PC-9 (cell line): ENCODE measurements around the gene PPM1A. TPM values are rescaled to one million over a fixed set of nuclear protein-coding genes. Genes with fewer than 3 reads are reported as not detected.

Experiments used
- BruUV-seq: library from RNA; stranded (reverse); fragments of 400-500 nt; replicated peaks from 2 replicates; lab custom pipeline; 2021; lab: Mats Ljungman, UMichigan
- CTCF ChIA-PET: fragments of 300-600 bp; sonication (Branson Sonifier 250); formaldehyde crosslinking; loops from one replicate; lab custom pipeline; 2022; ENCODE audit warnings: antibody characterized with exemption; lab: Charles Lee
- POLR2A ChIA-PET: fragments of 300-600 bp; sonication (Branson Sonifier 250); formaldehyde crosslinking; loops from one replicate; lab custom pipeline; 2022; ENCODE audit warnings: antibody characterized with exemption; ENCODE audit not compliant: unreplicated experiment; lab: Charles Lee
- DNase-seq, 2 experiments: peaks; one replicate each; pipeline versions ENCODE4 v3.0.0 to v3.0.0-alpha.2; 2015 to 2022; ENCODE audit warnings: mixed read lengths in 1 of 2
- H2AFZ ChIP-seq: fragments of 200-600 bp; sonication (generic); 2 replicates; pipeline ENCODE4 v1.8.1; 2017; ENCODE audit warnings: antibody characterized with exemption
- H3F3A ChIP-seq: fragments of 200-600 bp; sonication (generic); 2 replicates; pipeline ENCODE4 v1.8.1; 2017; ENCODE audit warnings: antibody characterized with exemption, mild to moderate bottlenecking, low read depth; ENCODE audit not compliant: insufficient read depth
- H3K27ac ChIP-seq: fragments of 200-600 bp; sonication (generic); 2 replicates; pipeline ENCODE4 v1.6.1; 2016; ENCODE audit warnings: mixed run types
- H3K27me3 ChIP-seq: fragments of 200-600 bp; sonication (generic); 2 replicates; pipeline ENCODE4 v1.6.1; 2016; ENCODE audit warnings: low read depth, mixed run types; ENCODE audit not compliant: insufficient read depth
- H3K36me3 ChIP-seq: fragments of 200-600 bp; sonication (generic); 2 replicates; pipeline ENCODE4 v1.6.1; 2016; ENCODE audit warnings: low read depth, mixed run types
- H3K4me1 ChIP-seq: fragments of 200-600 bp; sonication (generic); replicated peaks from 2 replicates; pipeline ENCODE4 v1.6.1; 2016; ENCODE audit warnings: mixed run types; ENCODE audit not compliant: insufficient read depth
- H3K4me2 ChIP-seq: fragments of 200-600 bp; sonication (generic); 2 replicates; pipeline ENCODE4 v1.6.1; 2017; ENCODE audit warnings: mixed run types
- H3K4me3 ChIP-seq: fragments of 200-600 bp; sonication (generic); 2 replicates; pipeline ENCODE4 v1.6.1; 2016; ENCODE audit warnings: mixed run types
- H3K79me2 ChIP-seq: fragments of 200-600 bp; sonication (generic); 2 replicates; pipeline ENCODE4 v1.6.1; 2017; ENCODE audit warnings: low read depth, mixed run types
- H3K9me2 ChIP-seq: fragments of 200-600 bp; sonication (generic); 2 replicates; pipeline ENCODE4 v1.8.1; 2017; ENCODE audit warnings: mild to moderate bottlenecking; ENCODE audit not compliant: insufficient read depth
- H3K9me3 ChIP-seq: fragments of 200-600 bp; sonication (generic); 2 replicates; pipeline ENCODE4 v1.8.1; 2016; ENCODE audit warnings: low read depth; ENCODE audit not compliant: insufficient read depth
- H4K20me1 ChIP-seq: fragments of 200-600 bp; sonication (generic); 2 replicates; pipeline ENCODE4 v1.8.1; 2017; ENCODE audit not compliant: insufficient read depth
- CTCF ChIP-seq: fragments of 200-600 bp; sonication (generic); conservative IDR thresholded peaks from 2 replicates; pipeline ENCODE4 v1.6.1; 2017; ENCODE audit warnings: mixed run types, antibody characterized with exemption, mild to moderate bottlenecking, moderate library complexity
- EZH2 ChIP-seq: fragments of 200-600 bp; sonication (generic); IDR thresholded peaks from 2 replicates; pipeline ENCODE4 v1.8.0; 2017; ENCODE audit warnings: antibody characterized with exemption, low read depth
- intact Hi-C: fragments of 100-400 bp; cut with micrococcal nuclease; formaldehyde crosslinking; loops from one replicate; pipeline ENCODE4 v1.10.0; 2022; ENCODE audit not compliant: unreplicated experiment
- total RNA-seq: library from RNA; stranded (reverse); gene quantifications from 2 replicates; pipeline ENCODE4 v1.2.3, GENCODE V29; 2021

Gene PPM1A
- total RNA-seq, 1 experiment from 2014 or later = 60.9 TPM

GRCh38 chr14:60240139-60240856 is 8.7 kb upstream of the PPM1A start:
- H3K4me3 ChIP-seq = no peak overlapping the region
- no TSS peak for BruUV-seq
- H3K4me2 ChIP-seq = no peak overlapping the region
- ChIA-PET CTCF (no interaction called here), POLR2A (no interaction called here)
- H3K9me2 ChIP-seq = no peaks in the 10 kb centered on the region
- H3K4me1 ChIP-seq = no peaks in the 10 kb centered on the region
- no peak overlapping the region for H3K27ac ChIP-seq
- no peaks in the 10 kb centered on the region for H4K20me1 ChIP-seq
- no peaks in the 10 kb centered on the region for H3K36me3 ChIP-seq
- H3K9me3 ChIP-seq = no peaks in the 10 kb centered on the region
- DNase-seq = no peak
- H2AFZ ChIP-seq = no peak overlapping the region
- no peaks in the 10 kb centered on the region for H3F3A ChIP-seq
- TF ChIP-seq EZH2 = no peak
- TF ChIP-seq CTCF = no peak
- H3K79me2 ChIP-seq = no peaks in the 10 kb centered on the region
- H3K27me3 ChIP-seq = no peaks in the 10 kb centered on the region
- intact Hi-C loops = no loop called here

GRCh38 chr14:60241091-60241490 is 7.9 kb upstream of the PPM1A start:
- H3K9me3 ChIP-seq = no peaks in the 10 kb centered on the region
- H3K27me3 ChIP-seq = no peaks in the 10 kb centered on the region
- ChIA-PET CTCF (no interaction called here), POLR2A (interaction anchor here (0.6 to 0.7 kb wide), 2 partner anchors 11 to 46 kb away, joined by 3 to 4 read pairs; no protein-coding TSS in a partner anchor)
- H4K20me1 ChIP-seq = no peaks in the 10 kb centered on the region
- H3K4me1 ChIP-seq = no peaks in the 10 kb centered on the region
- no peak for TF ChIP-seq CTCF
- TF ChIP-seq EZH2 = no peak
- H3K79me2 ChIP-seq = no peaks in the 10 kb centered on the region
- no peaks in the 10 kb centered on the region for H3K9me2 ChIP-seq
- no TSS peak for BruUV-seq
- H3K27ac ChIP-seq = no peak overlapping the region
- intact Hi-C loops = no loop called here
- H3K36me3 ChIP-seq = no peaks in the 10 kb centered on the region
- no peaks in the 10 kb centered on the region for H3F3A ChIP-seq
- DNase-seq = no peak
- no peak overlapping the region for H3K4me2 ChIP-seq
- no peak overlapping the region for H3K4me3 ChIP-seq
- no peak overlapping the region for H2AFZ ChIP-seq

GRCh38 chr14:60242429-60242828 is 6.6 kb upstream of the PPM1A start:
- no peak overlapping the region for H2AFZ ChIP-seq
- no peaks in the 10 kb centered on the region for H3K9me2 ChIP-seq
- no peak overlapping the region for H3K4me3 ChIP-seq
- no peaks in the 10 kb centered on the region for H3K27me3 ChIP-seq
- intact Hi-C loops = no loop called here
- no peak overlapping the region for H3K27ac ChIP-seq
- no peaks in the 10 kb centered on the region for H4K20me1 ChIP-seq
- H3K9me3 ChIP-seq = no peaks in the 10 kb centered on the region
- DNase-seq = no peak
- no peak overlapping the region for H3K4me2 ChIP-seq
- ChIA-PET CTCF (no interaction called here), POLR2A (no interaction called here)
- H3K36me3 ChIP-seq = no peaks in the 10 kb centered on the region
- no TSS peak for BruUV-seq
- H3K4me1 ChIP-seq = no peaks in the 10 kb centered on the region
- no peak for TF ChIP-seq EZH2
- no peak for TF ChIP-seq CTCF
- H3K79me2 ChIP-seq = no peaks in the 10 kb centered on the region
- H3F3A ChIP-seq = peaks cover 3% of the 10 kb centered on the region; the same call in 1 of the 2 replicates
